ENCODE measurements around the gene ZNF385D. TPM values are rescaled to one million over a fixed set of nuclear protein-coding genes. Genes with fewer than 3 reads are reported as not detected.
A peak's percentile ranks its signal among the peaks of the same experiment; 100 is the strongest.

Gene ZNF385D
- total RNA-seq, 4 donors from 2014 or later, result 0.41 to 5.0 (median 1.6) TPM

- no peaks in the 10 kb centered on the region for H3K9me3 ChIP-seq
- DNase-seq (no peak), ATAC-seq (no peak)
- peaks cover 5 to 18% of the 10 kb centered on the region in 2 donors for H3K4me1 ChIP-seq
- H3K27ac ChIP-seq, result peak overlapping the region in 3 of 4 donors; percentile 9 to 41 (median 40)
- no peaks in the 10 kb centered on the region for H3K27me3 ChIP-seq
- no peak for TF ChIP-seq POLR2A (IDR thresholded peaks at IDR 0.05)
- TF ChIP-seq, protein P1, sequence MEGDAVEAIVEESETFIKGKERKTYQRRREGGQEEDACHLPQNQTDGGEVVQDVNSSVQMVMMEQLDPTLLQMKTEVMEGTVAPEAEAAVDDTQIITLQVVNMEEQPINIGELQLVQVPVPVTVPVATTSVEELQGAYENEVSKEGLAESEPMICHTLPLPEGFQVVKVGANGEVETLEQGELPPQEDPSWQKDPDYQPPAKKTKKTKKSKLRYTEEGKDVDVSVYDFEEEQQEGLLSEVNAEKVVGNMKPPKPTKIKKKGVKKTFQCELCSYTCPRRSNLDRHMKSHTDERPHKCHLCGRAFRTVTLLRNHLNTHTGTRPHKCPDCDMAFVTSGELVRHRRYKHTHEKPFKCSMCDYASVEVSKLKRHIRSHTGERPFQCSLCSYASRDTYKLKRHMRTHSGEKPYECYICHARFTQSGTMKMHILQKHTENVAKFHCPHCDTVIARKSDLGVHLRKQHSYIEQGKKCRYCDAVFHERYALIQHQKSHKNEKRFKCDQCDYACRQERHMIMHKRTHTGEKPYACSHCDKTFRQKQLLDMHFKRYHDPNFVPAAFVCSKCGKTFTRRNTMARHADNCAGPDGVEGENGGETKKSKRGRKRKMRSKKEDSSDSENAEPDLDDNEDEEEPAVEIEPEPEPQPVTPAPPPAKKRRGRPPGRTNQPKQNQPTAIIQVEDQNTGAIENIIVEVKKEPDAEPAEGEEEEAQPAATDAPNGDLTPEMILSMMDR (IDR thresholded peaks at IDR 0.05 in 4 of 5, conservative IDR thresholded peaks at IDR 0.05 in 1 of 5), result no peak
- intact Hi-C loops (cut with DNase I; ENCODE audit: low total_unique reads) (no loop called here), in situ Hi-C loops (cut with MboI; ENCODE audit: low sequenced_read_pairs in 4 of 4) (no loop called here)
- no peaks in the 10 kb centered on the region for H3K36me3 ChIP-seq
- no peak overlapping the region for H3K4me3 ChIP-seq
These were observed 35.4 kb upstream of the ZNF385D start for GRCh38 chr3:21786438-21786797.

GRCh38 chr3:21785765-21786437 is 34.9 kb upstream of the ZNF385D start:
- in situ Hi-C loops (cut with MboI; ENCODE audit: low sequenced_read_pairs in 4 of 4), result no loop called here
- Histone ChIP-seq H3K27ac (peak overlapping the region in 3 of 4 donors; percentile 9 to 41 (median 40)), H3K4me3 (no peak overlapping the region), H3K9me3 (no peaks in the 10 kb centered on the region), H3K27me3 (no peaks in the 10 kb centered on the region), H3K36me3 (no peaks in the 10 kb centered on the region), H3K4me1 (peaks cover 2 to 14% of the 10 kb centered on the region in 2 donors)
- no peak for DNase-seq
- ATAC-seq, result peak in 1 of 2 donors; percentile 42
- intact Hi-C loops (cut with DNase I; ENCODE audit: low total_unique reads), result no loop called here
- TF ChIP-seq, protein P1 (IDR thresholded peaks at IDR 0.05 in 4 of 5, conservative IDR thresholded peaks at IDR 0.05 in 1 of 5), result no peak
- no peak for TF ChIP-seq POLR2A (IDR thresholded peaks at IDR 0.05)

DNA sequence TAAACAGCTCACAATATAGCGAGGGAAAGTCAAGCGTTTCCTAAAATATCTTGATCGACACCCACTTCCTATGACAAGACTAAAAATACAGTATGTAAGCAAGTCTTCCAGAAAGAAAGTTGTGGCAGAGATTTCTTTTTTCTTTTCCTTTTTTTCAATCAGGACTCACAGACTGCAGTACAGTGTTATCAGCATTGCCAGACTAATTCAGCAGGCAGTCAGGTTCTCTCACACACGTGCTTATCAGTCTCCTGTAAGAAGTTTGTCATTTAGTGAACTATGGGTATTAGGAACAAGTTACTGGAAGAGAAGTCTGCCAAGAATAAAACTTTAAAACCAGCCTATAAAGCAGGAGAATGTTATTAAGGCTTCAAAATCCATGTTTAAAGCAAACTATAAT is 32.8 kb upstream of the ZNF385D start:
- Histone ChIP-seq H3K27ac (peak overlapping the region in 1 of 4 donors; percentile 5), H3K27me3 (no peaks in the 10 kb centered on the region), H3K4me1 (peaks cover 0 to 16% of the 10 kb centered on the region in 2 donors), H3K4me3 (no peak overlapping the region), H3K36me3 (no peaks in the 10 kb centered on the region), H3K9me3 (no peaks in the 10 kb centered on the region)
- in situ Hi-C loops (cut with MboI; ENCODE audit: low sequenced_read_pairs in 4 of 4) (no loop called here), intact Hi-C loops (cut with DNase I; ENCODE audit: low total_unique reads) (no loop called here)
- ATAC-seq (no peak), DNase-seq (no peak)
- no peak for TF ChIP-seq POLR2A (IDR thresholded peaks at IDR 0.05)
- TF ChIP-seq, protein P1 (IDR thresholded peaks at IDR 0.05 in 4 of 5, conservative IDR thresholded peaks at IDR 0.05 in 1 of 5), result no peak

- TF ChIP-seq POLR2A (IDR thresholded peaks at IDR 0.05), result no peak
- TF ChIP-seq, protein P1 (IDR thresholded peaks at IDR 0.05 in 4 of 5, conservative IDR thresholded peaks at IDR 0.05 in 1 of 5), result no peak
- intact Hi-C loops (cut with DNase I; ENCODE audit: low total_unique reads) (no loop called here), in situ Hi-C loops (cut with MboI; ENCODE audit: low sequenced_read_pairs in 4 of 4) (no loop called here)
- H3K4me1 ChIP-seq, result peaks cover 0 to 18% of the 10 kb centered on the region in 2 donors
- H3K36me3 ChIP-seq, result no peaks in the 10 kb centered on the region
- H3K9me3 ChIP-seq, result no peaks in the 10 kb centered on the region
- H3K27me3 ChIP-seq, result no peaks in the 10 kb centered on the region
- ATAC-seq (no peak), DNase-seq (no peak)
- no peak overlapping the region for H3K27ac ChIP-seq
- H3K4me3 ChIP-seq, result no peak overlapping the region
These were observed 30.3 kb upstream of the ZNF385D start for GRCh38 chr3:21781355-21781754.

All from gastrocnemius medialis (tissue), 4 donors.